H9 (cell line): Measurements from ENCODE around the gene PYGB. TPM values are rescaled to one million over a fixed set of nuclear protein-coding genes. Genes with fewer than 3 reads are reported as not detected.

Experiments
- DNase-seq: peaks from one replicate; pipeline ENCODE4 v3.0.0-alpha.2; 2017
- H2AFZ ChIP-seq: one replicate; pipeline ENCODE4 v1.6.1; 2013; ENCODE audit warnings: mild to moderate bottlenecking, low read length, control low read depth, moderate library complexity
- H2AK5ac ChIP-seq: 2 replicates; pipeline ENCODE4 v1.6.1; 2013; ENCODE audit warnings: low read length, control low read depth, mixed read lengths; ENCODE audit not compliant: insufficient read length
- H2BK120ac ChIP-seq: one replicate; pipeline ENCODE4 v1.6.1; 2013; ENCODE audit warnings: low read depth, mild to moderate bottlenecking, low read length, control low read depth, inconsistent platforms; ENCODE audit not compliant: poor library complexity, severe bottlenecking
- H2BK12ac ChIP-seq: 2 replicates; pipeline ENCODE4 v1.6.1; 2013; ENCODE audit warnings: low read length, control low read depth, mixed read lengths, low read depth; ENCODE audit not compliant: insufficient read length
- H2BK15ac ChIP-seq: 2 replicates; pipeline ENCODE4 v1.6.1; 2013; ENCODE audit warnings: low read depth, low read length, control low read depth
- H2BK20ac ChIP-seq: one replicate; pipeline ENCODE4 v1.6.1; 2013; ENCODE audit warnings: low read depth, mild to moderate bottlenecking, low read length, control low read depth, inconsistent platforms; ENCODE audit not compliant: poor library complexity, severe bottlenecking
- H2BK5ac ChIP-seq: 2 replicates; pipeline ENCODE4 v1.6.1; 2013; ENCODE audit warnings: low read length, control low read depth, mixed read lengths; ENCODE audit not compliant: insufficient read length
- H3K14ac ChIP-seq: 2 replicates; pipeline ENCODE4 v1.6.1; 2013; ENCODE audit warnings: low read length, control low read depth; ENCODE audit not compliant: insufficient read depth
- H3K18ac ChIP-seq: 2 replicates; pipeline ENCODE4 v1.6.1; 2013; ENCODE audit warnings: low read depth, mild to moderate bottlenecking, mixed read lengths, low read length, control low read depth; ENCODE audit not compliant: insufficient read length
- H3K23ac ChIP-seq: 2 replicates; pipeline ENCODE4 v1.6.1; 2013; ENCODE audit warnings: low read length, control low read depth, mixed read lengths, low read depth; ENCODE audit not compliant: insufficient read length
- H3K23me2 ChIP-seq: 2 replicates; pipeline ENCODE4 v1.6.1; 2013; ENCODE audit warnings: low read depth, mild to moderate bottlenecking, mixed read lengths, low read length, control low read depth; ENCODE audit not compliant: insufficient read length, poor library complexity, severe bottlenecking
- H3K27ac ChIP-seq: 2 replicates; pipeline ENCODE4 v1.5.1; 2013; ENCODE audit warnings: low read length, control low read depth, mixed read lengths, low read depth; ENCODE audit not compliant: insufficient read length
- H3K27me3 ChIP-seq: 2 replicates; pipeline ENCODE4 v1.6.1; 2013; ENCODE audit warnings: low read length, control low read depth, inconsistent platforms; ENCODE audit not compliant: insufficient read depth
- H3K4ac ChIP-seq: 2 replicates; pipeline ENCODE4 v1.6.1; 2013; ENCODE audit warnings: low read depth, mild to moderate bottlenecking, control low read depth, inconsistent platforms, low read length, moderate library complexity
- H3K4me1 ChIP-seq: 2 replicates; pipeline ENCODE4 v1.6.1; 2013; ENCODE audit warnings: low read length, control low read depth, inconsistent platforms; ENCODE audit not compliant: insufficient read depth
- H3K4me2 ChIP-seq: 2 replicates; pipeline ENCODE4 v1.6.1; 2013; ENCODE audit warnings: low read length, control low read depth, mixed read lengths; ENCODE audit not compliant: insufficient read length, insufficient read depth
- H3K56ac ChIP-seq: 2 replicates; pipeline ENCODE4 v1.6.1; 2013; ENCODE audit warnings: low read depth, mild to moderate bottlenecking, mixed read lengths, low read length, control low read depth; ENCODE audit not compliant: insufficient read length
- H3K79me1 ChIP-seq: 2 replicates; pipeline ENCODE4 v1.6.1; 2013; ENCODE audit warnings: low read depth, mild to moderate bottlenecking, moderate library complexity, low read length, control low read depth, inconsistent platforms; ENCODE audit not compliant: insufficient read depth, poor library complexity, severe bottlenecking
- H3K79me2 ChIP-seq: 2 replicates; pipeline ENCODE4 v1.6.1; 2013; ENCODE audit warnings: low read length, control low read depth, inconsistent platforms; ENCODE audit not compliant: insufficient read depth
- H3K9ac ChIP-seq: 2 replicates; pipeline ENCODE4 v1.6.1; 2013; ENCODE audit warnings: low read length, control low read depth, mixed read lengths; ENCODE audit not compliant: insufficient read length; ENCODE audit errors: extremely low read depth
- H3K9me3 ChIP-seq: one replicate; pipeline ENCODE4 v1.6.1; 2013; ENCODE audit warnings: low read depth, low read length, inconsistent platforms; ENCODE audit not compliant: control insufficient read depth
- H3T11ph ChIP-seq: one replicate; pipeline ENCODE4 v1.6.1; 2013; ENCODE audit warnings: mild to moderate bottlenecking, low read length, control low read depth, inconsistent platforms
- H4K20me1 ChIP-seq: one replicate; pipeline ENCODE4 v1.6.1; 2013; ENCODE audit not compliant: control insufficient read depth, insufficient read length, insufficient read depth
- H4K5ac ChIP-seq: 2 replicates; pipeline ENCODE4 v1.6.1; 2013; ENCODE audit warnings: low read depth, mild to moderate bottlenecking, mixed read lengths, low read length, control low read depth; ENCODE audit not compliant: insufficient read length
- H4K8ac ChIP-seq: replicated peaks from 2 replicates; pipeline ENCODE4 v1.6.1; 2013; ENCODE audit warnings: low read length, control low read depth, mixed read lengths, low read depth; ENCODE audit not compliant: insufficient read length
- H4K91ac ChIP-seq: 2 replicates; pipeline ENCODE4 v1.6.1; 2013; ENCODE audit warnings: low read depth, mild to moderate bottlenecking, moderate library complexity, mixed read lengths, low read length, control low read depth; ENCODE audit not compliant: insufficient read length
- H3K27ac Mint-ChIP-seq, 3 experiments: 2 replicates in 2 of 3; 3 replicates in 1 of 3; pipeline ENCODE4 v1.8.0; 2020 to 2021; ENCODE audit warnings: mixed read lengths in 3 of 3, mild to moderate bottlenecking in 1 of 3, moderate library complexity in 1 of 3
- H3K27me3 Mint-ChIP-seq: 2 replicates; pipeline ENCODE4 v1.8.0; 2021; ENCODE audit warnings: low read depth, mild to moderate bottlenecking, moderate library complexity, mixed read lengths
- H3K36me3 Mint-ChIP-seq, 3 experiments: 2 replicates in 2 of 3; 3 replicates in 1 of 3; pipeline ENCODE4 v1.8.0; 2020 to 2021; ENCODE audit warnings: low read depth in 3 of 3, mixed read lengths in 3 of 3; ENCODE audit not compliant: insufficient read depth in 1 of 3
- H3K4me1 Mint-ChIP-seq, 2 experiments: 2 replicates each; pipeline ENCODE4 v1.8.0; 2020; ENCODE audit warnings: mixed read lengths in 2 of 2
- H3K4me3 Mint-ChIP-seq, 2 experiments: 2 replicates in 1 of 2; 3 replicates in 1 of 2; pipeline ENCODE4 v1.8.0; 2020 to 2021; ENCODE audit warnings: mild to moderate bottlenecking in 2 of 2, mixed read lengths in 2 of 2, moderate library complexity in 1 of 2
- H3K9me3 Mint-ChIP-seq, 2 experiments: 2 replicates in 1 of 2; 3 replicates in 1 of 2; pipeline ENCODE4 v1.8.0; 2020; ENCODE audit warnings: mild to moderate bottlenecking in 2 of 2, mixed read lengths in 2 of 2, moderate library complexity in 1 of 2
- WGBS: extraction: QIAGEN DNeasy Blood & Tissue Kit; methylation state at CpG from one replicate; pipeline ENCODE4 v1.1.7; 2013; ENCODE audit warnings: missing lambda C conversion rate, low lambda C conversion rate, mixed read lengths; ENCODE audit not compliant: insufficient read length; ENCODE audit errors: extremely low coverage; 5-methylcytosine and 5-hydroxymethylcytosine counted together
- total RNA-seq: library from RNA; stranded (reverse); gene quantifications from 2 replicates; pipeline ENCODE4 v1.2.1, GENCODE V29; 2021
- TF ChIP-seq, protein P1 (sequence below): fragments of 200-600 bp; sonication (generic); conservative IDR thresholded peaks from 3 replicates; pipeline ENCODE4 v1.8.0; 2021; ENCODE audit warnings: antibody characterized with exemption, mild to moderate bottlenecking

The PYGB gene
- total RNA-seq, 1 experiment from 2014 or later, result 46.9 TPM

DNA sequence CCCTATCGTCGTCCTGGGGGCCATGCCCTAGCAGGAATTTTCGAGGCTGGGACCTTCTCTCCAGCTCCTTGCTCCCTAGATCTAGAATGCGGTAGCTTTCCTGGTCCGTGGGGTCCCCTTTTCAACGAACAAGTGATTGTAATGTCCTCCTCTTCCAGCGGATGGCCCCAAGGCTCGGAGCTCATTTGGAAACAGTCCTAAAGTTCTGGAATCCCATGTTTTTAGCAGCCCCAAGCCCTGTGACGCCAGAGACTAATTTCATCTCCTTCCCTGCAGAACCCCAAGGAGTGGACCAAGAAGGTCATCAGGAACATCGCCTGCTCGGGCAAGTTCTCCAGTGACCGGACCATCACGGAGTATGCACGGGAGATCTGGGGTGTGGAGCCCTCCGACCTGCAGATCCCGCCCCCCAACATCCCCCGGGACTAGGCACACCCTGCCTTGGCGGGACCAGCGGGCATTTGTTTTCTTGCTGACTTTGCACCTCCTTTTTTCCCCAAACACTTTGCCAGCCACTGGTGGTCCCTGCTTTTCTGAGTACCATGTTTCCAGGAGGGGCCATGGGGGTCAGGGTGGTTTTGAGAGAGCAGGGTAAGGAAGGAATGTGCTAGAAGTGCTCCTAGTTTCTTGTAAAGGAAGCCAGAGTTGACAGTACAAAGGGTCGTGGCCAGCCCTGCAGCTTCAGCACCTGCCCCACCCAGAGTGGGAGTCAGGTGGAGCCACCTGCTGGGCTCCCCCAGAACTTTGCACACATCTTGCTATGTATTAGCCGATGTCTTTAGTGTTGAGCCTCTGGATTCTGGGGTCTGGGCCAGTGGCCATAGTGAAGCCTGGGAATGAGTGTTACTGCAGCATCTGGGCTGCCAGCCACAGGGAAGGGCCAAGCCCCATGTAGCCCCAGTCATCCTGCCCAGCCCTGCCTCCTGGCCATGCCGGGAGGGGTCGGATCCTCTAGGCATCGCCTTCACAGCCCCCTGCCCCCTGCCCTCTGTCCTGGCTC lies 48.5 kb downstream of the PYGB start:
- no peak overlapping the region for H4K8ac ChIP-seq
- no peak overlapping the region for H3K56ac ChIP-seq
- peak overlapping the region in 2 of 3 experiments; percentile 57 to 68; a peak in 2 of 7 replicates for H3K27ac Mint-ChIP-seq
- H3K36me3 Mint-ChIP-seq, result peaks cover 0 to 35% (median 13%) of the 10 kb centered on the region in 3 experiments; a peak in 5 of 7 replicates
- H2BK120ac ChIP-seq, result no peak overlapping the region
- no peak overlapping the region for H4K91ac ChIP-seq
- H4K20me1 ChIP-seq, result no peaks in the 10 kb centered on the region
- H2AFZ ChIP-seq, result no peak overlapping the region
- H3K4ac ChIP-seq, result no peak overlapping the region
- no peaks in the 10 kb centered on the region; the same call in 1 of the 2 replicates for H3K27me3 Mint-ChIP-seq
- no peaks in the 10 kb centered on the region for H3K79me2 ChIP-seq
- H3K4me1 Mint-ChIP-seq, result peaks cover 17 to 21% of the 10 kb centered on the region in 2 experiments; a peak in 2 of 4 replicates
- no peak overlapping the region for H3K9ac ChIP-seq
- H3K79me1 ChIP-seq, result no peaks in the 10 kb centered on the region
- H2BK12ac ChIP-seq, result no peak overlapping the region
- WGBS, result no CpG with 5 or more reads among the region's 24 CpGs
- no peaks in the 10 kb centered on the region for H3K9me3 Mint-ChIP-seq
- no peak overlapping the region for H3K27ac ChIP-seq
- H3K4me1 ChIP-seq, result no peaks in the 10 kb centered on the region; the same call in 1 of the 2 replicates
- no peak overlapping the region for H3K4me2 ChIP-seq
- no peak overlapping the region for H3K23ac ChIP-seq
- H3K23me2 ChIP-seq, result no peaks in the 10 kb centered on the region
- H2BK15ac ChIP-seq, result no peak overlapping the region
- H3K9me3 ChIP-seq, result no peaks in the 10 kb centered on the region
- no peak overlapping the region for H2BK20ac ChIP-seq
- TF ChIP-seq, protein P1, sequence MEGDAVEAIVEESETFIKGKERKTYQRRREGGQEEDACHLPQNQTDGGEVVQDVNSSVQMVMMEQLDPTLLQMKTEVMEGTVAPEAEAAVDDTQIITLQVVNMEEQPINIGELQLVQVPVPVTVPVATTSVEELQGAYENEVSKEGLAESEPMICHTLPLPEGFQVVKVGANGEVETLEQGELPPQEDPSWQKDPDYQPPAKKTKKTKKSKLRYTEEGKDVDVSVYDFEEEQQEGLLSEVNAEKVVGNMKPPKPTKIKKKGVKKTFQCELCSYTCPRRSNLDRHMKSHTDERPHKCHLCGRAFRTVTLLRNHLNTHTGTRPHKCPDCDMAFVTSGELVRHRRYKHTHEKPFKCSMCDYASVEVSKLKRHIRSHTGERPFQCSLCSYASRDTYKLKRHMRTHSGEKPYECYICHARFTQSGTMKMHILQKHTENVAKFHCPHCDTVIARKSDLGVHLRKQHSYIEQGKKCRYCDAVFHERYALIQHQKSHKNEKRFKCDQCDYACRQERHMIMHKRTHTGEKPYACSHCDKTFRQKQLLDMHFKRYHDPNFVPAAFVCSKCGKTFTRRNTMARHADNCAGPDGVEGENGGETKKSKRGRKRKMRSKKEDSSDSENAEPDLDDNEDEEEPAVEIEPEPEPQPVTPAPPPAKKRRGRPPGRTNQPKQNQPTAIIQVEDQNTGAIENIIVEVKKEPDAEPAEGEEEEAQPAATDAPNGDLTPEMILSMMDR, result peak; percentile 52
- no peak overlapping the region for H3T11ph ChIP-seq
- H3K14ac ChIP-seq, result no peak overlapping the region; the same call in 1 of the 2 replicates
- no peak overlapping the region for H3K18ac ChIP-seq
- H3K4me3 Mint-ChIP-seq, result no peak overlapping the region
- H2AK5ac ChIP-seq, result no peak overlapping the region
- H2BK5ac ChIP-seq, result no peak overlapping the region
- no peak overlapping the region for H4K5ac ChIP-seq
- no peak for DNase-seq
- H3K27me3 ChIP-seq, result no peaks in the 10 kb centered on the region
